NCI-H1092 treated with DMSO at 0.1 percent for 48 hours (cell line): Measurements from ENCODE around the gene POU3F2.
A peak's percentile ranks its signal among the peaks of the same experiment; 100 is the strongest.

Experiments
- DNase-seq: peaks from one replicate; lab custom pipeline; 2025; lab: John Stamatoyannopoulos, UW

Gene POU3F2

GRCh38 chr6:98844244-98845210, 10.2 kb downstream of the POU3F2 start:
- DNase-seq, result no peak

DNA sequence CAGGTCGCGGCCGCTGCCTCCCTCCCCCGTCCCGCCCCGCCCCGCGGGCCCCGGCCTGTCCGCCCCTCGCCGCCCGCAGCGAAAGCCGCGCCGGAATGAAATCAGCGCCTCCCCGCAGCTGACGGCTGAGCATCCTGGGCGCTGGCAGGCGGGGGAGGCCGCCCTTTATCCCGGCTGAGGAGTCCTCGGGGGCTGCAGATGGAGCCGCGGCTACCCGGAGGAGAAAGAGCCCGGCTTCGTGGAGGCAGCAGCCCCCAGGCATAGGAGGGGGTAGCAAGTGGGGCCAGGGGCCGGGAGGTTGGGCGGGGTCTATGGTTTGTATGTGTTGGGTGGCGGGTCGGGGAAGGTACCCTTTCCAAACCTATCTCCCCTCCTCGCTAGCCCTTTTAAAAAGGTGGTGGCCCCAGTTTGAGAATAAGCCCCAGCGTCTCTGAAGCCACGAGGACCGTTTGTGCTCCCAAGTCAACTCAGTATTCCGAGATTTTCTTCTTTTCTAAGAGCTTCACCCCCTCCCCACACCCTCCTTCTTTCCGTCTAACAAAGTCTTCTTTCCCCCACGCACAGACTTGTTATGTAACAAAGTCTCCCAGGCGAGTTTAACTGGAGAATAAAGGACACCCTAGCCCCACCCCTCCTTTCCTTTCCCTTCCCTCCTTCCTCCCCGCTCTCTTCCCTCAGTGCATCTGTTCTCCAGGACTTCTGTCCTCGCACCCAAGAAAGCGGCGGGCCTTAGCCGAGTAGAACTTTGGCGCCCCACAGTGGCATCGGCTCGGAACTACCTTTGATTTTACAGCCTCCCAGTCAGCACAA, 11.0 kb downstream of the POU3F2 start:
- peak; percentile 83 for DNase-seq

DNA sequence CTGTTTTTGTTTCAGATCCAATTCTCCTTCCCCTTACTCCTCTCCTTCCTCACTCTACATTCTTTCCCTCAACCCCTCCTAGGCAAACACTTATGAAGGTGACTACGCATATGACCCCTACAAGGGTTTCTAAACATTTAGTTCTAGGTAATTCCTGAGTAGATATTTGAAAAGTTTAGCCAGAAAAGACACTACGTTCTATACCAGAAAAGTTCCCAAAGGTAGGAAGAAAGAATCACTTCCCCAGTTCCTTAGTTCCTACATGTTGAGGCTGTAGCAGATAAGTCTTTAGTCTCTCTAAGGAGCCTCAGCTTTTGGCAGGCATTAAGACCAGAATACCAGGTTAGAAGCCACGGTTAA, 11.6 kb downstream of the POU3F2 start:
- no peak for DNase-seq

DNA sequence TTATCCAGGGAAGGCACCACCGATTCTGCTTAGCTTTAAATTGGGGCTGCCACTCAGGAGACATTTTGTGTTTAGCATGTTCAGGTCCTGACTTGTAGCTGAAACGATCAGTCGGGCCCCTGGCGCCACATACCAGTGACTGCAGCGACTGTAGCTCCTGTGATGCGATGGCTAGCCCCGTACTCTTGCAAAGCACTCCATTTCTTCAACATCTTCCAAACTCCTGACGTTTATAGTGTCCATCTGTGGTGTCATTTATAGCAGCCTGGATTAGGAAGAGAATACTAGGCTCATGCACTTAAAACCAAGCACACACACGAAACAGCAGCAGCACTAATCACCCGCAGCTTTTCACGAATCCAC, 13.0 kb downstream of the POU3F2 start:
- DNase-seq, result no peak

DNA sequence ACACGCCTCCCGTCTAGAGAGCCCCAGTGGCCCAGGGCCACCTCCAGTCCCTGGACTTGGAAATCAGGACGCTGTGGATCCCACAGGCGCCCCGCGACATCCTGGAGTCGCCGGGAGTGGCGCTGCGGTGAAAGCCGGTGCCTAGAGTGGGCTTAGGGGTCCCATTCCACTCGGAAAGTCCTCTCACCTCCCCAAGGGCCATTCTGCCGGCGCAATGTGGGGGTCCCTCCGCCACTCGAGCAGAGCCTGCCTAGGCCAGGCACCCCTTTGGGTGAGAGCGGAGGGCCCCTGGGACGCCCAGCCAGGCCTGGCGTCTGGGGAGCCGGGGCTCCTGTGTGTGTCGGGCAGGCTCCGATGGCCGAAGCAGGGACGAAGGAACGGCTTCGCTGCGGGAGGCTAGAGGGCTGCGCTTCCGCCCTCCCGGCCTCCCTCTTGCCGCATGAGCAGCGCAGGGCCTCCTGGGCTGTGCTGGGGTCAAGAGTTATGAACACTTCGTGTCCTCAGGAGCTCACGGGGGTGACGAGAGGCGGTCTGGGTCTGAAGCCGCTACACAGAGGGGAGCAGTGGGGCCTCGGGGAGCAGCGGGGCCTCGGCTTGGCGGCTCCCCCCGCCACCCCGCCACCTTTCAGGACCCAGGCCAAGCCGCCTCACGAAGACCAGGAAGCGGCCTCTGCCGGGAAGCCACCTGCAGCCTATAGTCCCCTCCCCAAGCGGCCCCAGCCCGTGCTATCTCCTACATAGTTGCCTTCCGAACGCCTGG, 13.6 kb downstream of the POU3F2 start:
- DNase-seq, result no peak

DNA sequence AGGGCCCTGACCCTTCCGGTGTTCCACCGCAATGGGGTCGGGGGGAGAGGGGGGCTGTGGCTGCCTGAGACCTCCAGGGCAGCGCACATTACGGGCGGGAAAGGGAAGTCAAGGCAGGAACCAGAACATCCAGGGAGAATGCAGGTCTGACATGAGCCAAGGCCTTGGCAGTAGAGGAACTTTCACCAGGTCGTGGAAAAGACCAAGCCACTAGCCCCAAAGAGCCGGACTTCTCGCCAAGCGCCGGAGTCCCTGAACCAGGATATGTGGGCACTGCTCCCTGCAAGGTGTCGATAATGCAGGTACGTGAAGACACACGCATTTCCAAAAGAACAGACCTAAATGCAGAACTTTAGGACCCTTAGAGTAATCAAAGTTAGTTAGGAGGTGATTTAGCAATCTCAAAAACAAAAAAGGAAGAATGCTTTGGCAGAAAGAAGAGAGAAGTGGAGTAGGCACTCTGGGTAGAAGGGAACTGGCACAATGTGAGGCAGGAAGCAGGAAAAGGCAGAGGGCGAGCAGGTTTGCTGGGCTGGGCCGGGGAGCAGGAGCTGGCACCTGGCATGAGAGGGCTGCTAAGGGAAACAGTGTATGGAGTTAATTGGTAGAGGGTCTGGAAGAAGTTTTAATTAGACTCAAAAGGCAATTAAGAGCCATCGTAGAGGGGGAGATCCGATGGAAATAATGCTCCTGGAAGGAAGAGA, 14.3 kb downstream of the POU3F2 start:
- DNase-seq, result no peak

DNA sequence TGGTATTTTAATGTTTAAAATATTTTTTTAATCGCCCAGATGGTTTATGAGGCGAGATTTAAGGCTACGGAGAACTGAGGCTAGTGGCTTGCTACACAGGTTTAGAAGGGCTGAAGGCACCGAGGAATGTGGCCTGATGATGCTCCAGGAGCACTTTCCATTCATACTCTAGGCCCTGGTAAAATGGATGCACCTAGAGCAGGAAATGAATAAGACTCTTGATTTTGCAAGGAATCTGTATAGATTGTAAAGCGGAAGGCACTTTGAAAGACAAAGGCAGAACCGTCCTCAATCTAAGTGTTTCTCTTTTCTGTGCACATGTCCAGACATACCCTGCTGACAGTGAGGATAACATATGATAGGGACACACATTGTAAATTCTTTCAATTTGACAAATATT, 30.1 kb downstream of the POU3F2 start:
- DNase-seq, result no peak

DNA sequence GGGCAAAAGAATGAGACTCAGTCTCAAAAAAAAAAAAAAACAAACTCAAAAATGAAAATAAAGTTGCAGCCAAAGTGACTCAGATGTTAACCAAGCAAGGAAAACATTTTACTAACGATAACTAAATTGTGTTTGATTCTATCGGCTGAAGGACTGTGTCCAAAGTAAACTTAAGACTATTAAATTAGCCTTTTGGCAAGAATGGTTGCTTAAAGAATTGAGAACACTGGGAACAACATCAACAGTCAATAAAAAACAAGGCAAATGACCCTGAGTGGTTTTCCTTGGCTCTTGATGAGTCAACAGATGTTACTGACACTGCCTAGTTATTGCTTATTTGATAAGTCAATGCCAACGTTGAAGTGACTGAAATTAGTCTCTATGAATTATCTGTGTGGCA, 36.7 kb downstream of the POU3F2 start:
- no peak for DNase-seq

- no peak for DNase-seq
These were observed 37.4 kb downstream of the POU3F2 start for GRCh38 chr6:98871821-98872220.

DNA sequence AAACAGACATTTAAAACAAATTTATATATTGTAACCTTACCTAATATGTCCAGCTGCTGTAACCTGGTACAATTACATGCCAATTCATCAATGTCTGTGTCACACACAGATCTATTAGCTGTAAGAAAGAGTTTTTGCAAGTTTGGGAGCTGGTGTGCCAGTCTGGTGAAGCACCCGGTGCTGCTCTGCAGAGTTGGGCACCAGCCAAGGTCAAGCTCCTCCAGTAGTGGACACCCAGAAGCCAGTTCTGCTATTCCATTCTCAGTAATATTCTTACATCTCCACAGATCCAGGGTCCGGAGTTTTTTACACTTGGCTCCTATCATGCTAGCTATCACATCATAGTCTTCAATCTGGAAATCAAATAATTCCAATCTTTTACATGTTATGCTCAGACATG, 41.0 kb downstream of the POU3F2 start:
- DNase-seq, result no peak

- DNase-seq, result no peak
These were observed 42.9 kb downstream of the POU3F2 start for GRCh38 chr6:98877250-98877649.

- DNase-seq, result no peak
These were observed 46.1 kb downstream of the POU3F2 start for GRCh38 chr6:98880486-98880885.

- DNase-seq, result no peak
These were observed 51.0 kb downstream of the POU3F2 start for GRCh38 chr6:98885330-98885729.

DNA sequence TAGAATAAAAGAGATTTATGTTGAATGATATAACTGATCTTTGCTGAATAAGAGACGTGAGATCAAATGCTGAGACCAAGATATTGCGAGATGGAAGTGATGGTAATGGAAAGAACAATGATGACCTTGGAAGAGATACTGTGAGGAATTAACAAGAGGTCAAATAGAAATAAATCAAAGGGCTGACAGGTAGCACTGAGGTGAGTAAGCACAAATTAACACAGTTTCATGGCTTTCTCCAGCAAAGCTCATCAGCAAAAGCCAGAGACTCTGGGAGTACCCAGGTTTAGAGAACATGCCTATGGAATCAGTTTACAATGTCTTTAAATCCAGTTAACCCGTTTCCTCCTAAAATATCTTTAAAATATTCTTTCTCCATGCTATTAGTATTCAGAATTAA, 53.3 kb downstream of the POU3F2 start:
- no peak for DNase-seq
